HepG2 (cell line): ENCODE data around the gene GMEB2. TPM values are rescaled to one million over a fixed set of nuclear protein-coding genes. Genes with fewer than 3 reads are reported as not detected.
A peak's percentile ranks its signal among the peaks of the same experiment; 100 is the strongest.

Experiments
- CENPT ChIP-seq: sonication (generic); formaldehyde crosslinking; IDR thresholded peaks from 2 replicates; pipeline ENCODE4 v1.8.0; 2022; ENCODE audit warnings: low read depth, mild to moderate bottlenecking, moderate library complexity, missing genetic modification reagents
- FIP1L1 ChIP-seq: fragments of 200-400 bp; formaldehyde crosslinking; IDR thresholded peaks from 2 replicates; pipeline ENCODE4 v1.6.1; 2018; ENCODE audit warnings: low read depth, mild to moderate bottlenecking, low read length, moderate library complexity, borderline replicate concordance; ENCODE audit not compliant: insufficient read depth
- FOXP1 ChIP-seq, 2 experiments: fragments of 450-650 bp in 1 of 2; IDR thresholded peaks; 2 replicates each; pipeline ENCODE4 v1.6.1; 2017 to 2018; ENCODE audit warnings: antibody characterized with exemption in 1 of 2
- HNRNPL ChIP-seq: fragments of 200-400 bp; formaldehyde crosslinking; IDR thresholded peaks from 2 replicates; pipeline ENCODE4 v1.6.1; 2017; ENCODE audit warnings: mild to moderate bottlenecking, low read depth, low read length
- MTERF4 ChIP-seq: sonication (generic); formaldehyde crosslinking; IDR thresholded peaks from 2 replicates; pipeline ENCODE4 v1.8.0; 2023; ENCODE audit warnings: mild to moderate bottlenecking, missing genetic modification reagents
- SATB2 ChIP-seq: sonication (generic); formaldehyde crosslinking; IDR thresholded peaks from 2 replicates; pipeline ENCODE4 v1.5.0; 2020; ENCODE audit warnings: missing genetic modification reagents
- SMAD3 ChIP-seq: sonication (generic); formaldehyde crosslinking; IDR thresholded peaks from 2 replicates; pipeline ENCODE4 v1.4.0; 2020; ENCODE audit warnings: missing genetic modification reagents
- SMAD9 ChIP-seq: sonication (generic); formaldehyde crosslinking; IDR thresholded peaks from 2 replicates; pipeline ENCODE4 v1.5.1; 2020; ENCODE audit warnings: mild to moderate bottlenecking, missing genetic modification reagents
- SNAPC4 ChIP-seq: sonication (generic); formaldehyde crosslinking; IDR thresholded peaks from 2 replicates; pipeline ENCODE4 v1.4.0; 2020; ENCODE audit warnings: mild to moderate bottlenecking, missing genetic modification reagents
- YEATS4 ChIP-seq: sonication (generic); formaldehyde crosslinking; IDR thresholded peaks from 2 replicates; pipeline ENCODE4 v1.4.0; 2020; ENCODE audit warnings: missing genetic modification reagents, borderline replicate concordance
- ZHX1 ChIP-seq: sonication (generic); formaldehyde crosslinking; IDR thresholded peaks from 2 replicates; pipeline ENCODE4 v1.8.1; 2022; ENCODE audit warnings: low read depth, mild to moderate bottlenecking, missing genetic modification reagents
- ZNF430 ChIP-seq: sonication (generic); formaldehyde crosslinking; IDR thresholded peaks from 2 replicates; pipeline ENCODE4 v1.9.0; 2021; ENCODE audit warnings: mild to moderate bottlenecking, missing genetic modification reagents
- ZNF451 ChIP-seq: sonication (generic); formaldehyde crosslinking; IDR thresholded peaks from 2 replicates; pipeline ENCODE4 v1.5.0; 2020; ENCODE audit warnings: mild to moderate bottlenecking, missing genetic modification reagents
- ZNF703 ChIP-seq: sonication (generic); formaldehyde crosslinking; IDR thresholded peaks from 2 replicates; pipeline ENCODE4 v1.5.1; 2020; ENCODE audit warnings: missing genetic modification reagents, mild to moderate bottlenecking, moderate library complexity, borderline replicate concordance
- polyA plus RNA-seq, 8 experiments: library from polyadenylated mRNA; depleted of rRNA in 3 of 8; stranded (reverse) in 7 of 8; unstranded in 1 of 8; fragments of >200 nt; fragmentation: Illumina TruSeq in 4 of 8; extraction: Trizol in 4 of 8; gene quantifications; 2 replicates each; pipeline versions ENCODE4 v1.2.1 to v1.2.3, GENCODE V29; 2011 to 2016; ENCODE audit warnings: low read depth in 4 of 8, missing spikeins in 1 of 8, mixed read lengths in 1 of 8; ENCODE audit not compliant: insufficient read depth in 1 of 8
- total RNA-seq, 5 experiments: library from RNA; depleted of rRNA; stranded (reverse); fragments of >200 nt; fragmentation: Illumina TruSeq; extraction: Trizol; gene quantifications; 2 replicates each; pipeline ENCODE4 v1.2.3, GENCODE V29; 2016; ENCODE audit warnings: low read depth in 1 of 5
- TF ChIP-seq, protein P1 (sequence below): IDR thresholded peaks from 2 replicates; pipeline ENCODE4 v1.6.1; 2016; ENCODE audit warnings: mild to moderate bottlenecking
- TF ChIP-seq, protein P2 (sequence below): IDR thresholded peaks from 2 replicates; pipeline ENCODE4 v1.6.1; 2012; ENCODE audit warnings: inconsistent platforms

GMEB2 gene
- total and polyA plus RNA-seq, 2 of the 13 experiments (the other 11 are each of a cell fraction or from before 2014, with no cell fraction given): 10.6 to 12.4 TPM

- TF ChIP-seq YEATS4 (no peak; the same call in 1 of the 2 replicates), FOXP1 (IDR thresholded peaks at IDR 0.05) (no peak), FOXP1 (CRISPR knock-in tag; IDR thresholded peaks at IDR 0.05) (peak; percentile 49; the same call in 1 of the 2 replicates), ZHX1 (CRISPR knock-in tag) (peak; percentile 90; the same call in 1 of the 2 replicates), MTERF4 (CRISPR knock-in tag) (peak; percentile 99), FIP1L1 (no peak), ZNF451 (CRISPR knock-in tag) (peak; percentile 95), ZNF703 (CRISPR knock-in tag) (no peak; the same call in 1 of the 2 replicates), SMAD3 (peak; percentile 99), SNAPC4 (0 out of 2 replicates have a peak, but pooled peaks have one; percentile 72), HNRNPL (no peak), ZNF430 (CRISPR knock-in tag) (peak; percentile 99), CENPT (CRISPR knock-in tag) (peak; percentile 98), SATB2 (peak; percentile 97), SMAD9 (CRISPR knock-in tag) (peak; percentile 90; the same call in 1 of the 2 replicates)
- TF ChIP-seq, protein P1, sequence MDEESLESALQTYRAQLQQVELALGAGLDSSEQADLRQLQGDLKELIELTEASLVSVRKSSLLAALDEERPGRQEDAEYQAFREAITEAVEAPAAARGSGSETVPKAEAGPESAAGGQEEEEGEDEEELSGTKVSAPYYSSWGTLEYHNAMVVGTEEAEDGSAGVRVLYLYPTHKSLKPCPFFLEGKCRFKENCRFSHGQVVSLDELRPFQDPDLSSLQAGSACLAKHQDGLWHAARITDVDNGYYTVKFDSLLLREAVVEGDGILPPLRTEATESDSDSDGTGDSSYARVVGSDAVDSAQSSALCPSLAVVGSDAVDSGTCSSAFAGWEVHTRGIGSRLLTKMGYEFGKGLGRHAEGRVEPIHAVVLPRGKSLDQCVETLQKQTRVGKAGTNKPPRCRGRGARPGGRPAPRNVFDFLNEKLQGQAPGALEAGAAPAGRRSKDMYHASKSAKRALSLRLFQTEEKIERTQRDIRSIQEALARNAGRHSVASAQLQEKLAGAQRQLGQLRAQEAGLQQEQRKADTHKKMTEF: peak; percentile 92
- TF ChIP-seq, protein P2, sequence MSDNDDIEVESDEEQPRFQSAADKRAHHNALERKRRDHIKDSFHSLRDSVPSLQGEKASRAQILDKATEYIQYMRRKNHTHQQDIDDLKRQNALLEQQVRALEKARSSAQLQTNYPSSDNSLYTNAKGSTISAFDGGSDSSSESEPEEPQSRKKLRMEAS: peak; percentile 92
Observed at GRCh38 chr20:63653041-63653973, 26.4 kb upstream of the GMEB2 start, which contains the start of gene STMN3 (continued).
